HepG2 (cell line): ENCODE measurements around the gene AGRN. TPM values are rescaled to one million over a fixed set of nuclear protein-coding genes. Genes with fewer than 3 reads are reported as not detected.

Experiments
- CENPT ChIP-seq: sonication (generic); formaldehyde crosslinking; IDR thresholded peaks from 2 replicates; pipeline ENCODE4 v1.8.0; 2022; ENCODE audit warnings: low read depth, mild to moderate bottlenecking, moderate library complexity, missing genetic modification reagents
- FOXC1 ChIP-seq: sonication (generic); formaldehyde crosslinking; IDR thresholded peaks from 2 replicates; pipeline ENCODE4 v1.8.0; 2022; ENCODE audit warnings: mild to moderate bottlenecking, missing genetic modification reagents, borderline replicate concordance
- GMEB2 ChIP-seq: IDR thresholded peaks from 2 replicates; pipeline ENCODE4 v1.6.1; 2016; ENCODE audit warnings: missing biosample characterization, missing genetic modification reagents, low read depth
- HNRNPLL ChIP-seq: fragments of 200-400 bp; formaldehyde crosslinking; IDR thresholded peaks from 2 replicates; pipeline ENCODE4 v1.6.1; 2017; ENCODE audit warnings: mild to moderate bottlenecking, low read depth, low read length; ENCODE audit not compliant: poor library complexity, severe bottlenecking
- MNT ChIP-seq: fragments of 450-650 bp; IDR thresholded peaks from 2 replicates; pipeline ENCODE4 v1.6.1; 2016
- MXD4 ChIP-seq: IDR thresholded peaks from 2 replicates; pipeline ENCODE4 v1.6.1; 2016; ENCODE audit warnings: mild to moderate bottlenecking, missing biosample characterization, missing genetic modification reagents
- RBFOX2 ChIP-seq: fragments of 200-400 bp; formaldehyde crosslinking; IDR thresholded peaks from 2 replicates; pipeline ENCODE4 v1.6.1; 2017; ENCODE audit warnings: low read depth, mild to moderate bottlenecking, low read length
- SAFB2 ChIP-seq: sonication (generic); formaldehyde crosslinking; IDR thresholded peaks from 2 replicates; pipeline ENCODE4 v1.5.1; 2020; ENCODE audit warnings: missing genetic modification reagents, low read depth, mild to moderate bottlenecking, borderline replicate concordance
- SKIL ChIP-seq: sonication (generic); formaldehyde crosslinking; IDR thresholded peaks from 2 replicates; pipeline ENCODE4 v1.8.0; 2022; ENCODE audit warnings: missing genetic modification reagents, mild to moderate bottlenecking, moderate library complexity, borderline replicate concordance
- SP1 ChIP-seq, 2 experiments: fragments of 450-650 bp in 1 of 2; sonication (generic) in 1 of 2; formaldehyde crosslinking in 1 of 2; IDR thresholded peaks; 2 replicates each; pipeline versions ENCODE4 v1.4.0 to v1.6.1; 2016 to 2020; ENCODE audit warnings: missing genetic modification reagents in 1 of 2
- TAF1 ChIP-seq: sonication (generic); formaldehyde crosslinking; IDR thresholded peaks from 2 replicates; pipeline ENCODE4 v1.4.0; 2020; ENCODE audit warnings: missing genetic modification reagents
- ZBTB2 ChIP-seq: sonication (generic); formaldehyde crosslinking; IDR thresholded peaks from 2 replicates; pipeline ENCODE4 v1.8.0; 2022; ENCODE audit warnings: low read depth, missing genetic modification reagents
- ZNF543 ChIP-seq: sonication (generic); formaldehyde crosslinking; IDR thresholded peaks from 2 replicates; pipeline ENCODE4 v1.4.0; 2020; ENCODE audit warnings: mild to moderate bottlenecking, missing genetic modification reagents
- ZNF549 ChIP-seq: sonication (generic); formaldehyde crosslinking; IDR thresholded peaks from 2 replicates; pipeline ENCODE4 v1.5.0; 2020; ENCODE audit warnings: missing genetic modification reagents
- ZNF607 ChIP-seq: sonication (generic); formaldehyde crosslinking; IDR thresholded peaks from 2 replicates; pipeline ENCODE4 v1.5.1; 2020; ENCODE audit warnings: missing genetic modification reagents, mild to moderate bottlenecking, borderline replicate concordance
- ZNF687 ChIP-seq: sonication (generic); formaldehyde crosslinking; IDR thresholded peaks from 2 replicates; pipeline ENCODE4 v1.5.1; 2020; ENCODE audit warnings: mild to moderate bottlenecking, missing genetic modification reagents, moderate library complexity
- ZNF777 ChIP-seq: sonication (generic); formaldehyde crosslinking; IDR thresholded peaks from 2 replicates; pipeline ENCODE4 v1.4.0; 2020; ENCODE audit warnings: missing genetic modification reagents
- polyA plus RNA-seq, 8 experiments: library from polyadenylated mRNA; depleted of rRNA in 3 of 8; stranded (reverse) in 7 of 8; unstranded in 1 of 8; fragments of >200 nt; fragmentation: Illumina TruSeq in 4 of 8; extraction: Trizol in 4 of 8; gene quantifications; 2 replicates each; pipeline versions ENCODE4 v1.2.1 to v1.2.3, GENCODE V29; 2011 to 2016; ENCODE audit warnings: low read depth in 4 of 8, missing spikeins in 1 of 8, mixed read lengths in 1 of 8; ENCODE audit not compliant: insufficient read depth in 1 of 8
- total RNA-seq, 5 experiments: library from RNA; depleted of rRNA; stranded (reverse); fragments of >200 nt; fragmentation: Illumina TruSeq; extraction: Trizol; gene quantifications; 2 replicates each; pipeline ENCODE4 v1.2.3, GENCODE V29; 2016; ENCODE audit warnings: low read depth in 1 of 5

The AGRN gene
- total and polyA plus RNA-seq, 2 of the 13 experiments (the other 11 are each of a cell fraction or from before 2014, with no cell fraction given) = 29.8 to 65.2 TPM

- TF ChIP-seq ZNF543 (CRISPR knock-in tag) (0 out of 2 replicates have a peak, but pooled peaks have one; percentile 29), ZNF549 (CRISPR knock-in tag) (no peak), ZNF687 (CRISPR knock-in tag) (peak; percentile 64), SKIL (no peak), HNRNPLL (peak; percentile 97), FOXC1 (CRISPR knock-in tag) (0 out of 2 replicates have a peak, but pooled peaks have one; percentile 11), GMEB2 (CRISPR knock-in tag) (no peak), ZNF607 (CRISPR knock-in tag) (peak; percentile 93; the same call in 1 of the 2 replicates), MNT (no peak), SAFB2 (CRISPR knock-in tag) (peak; percentile 39; the same call in 1 of the 2 replicates), RBFOX2 (peak; percentile 89), SP1 (IDR thresholded peaks at IDR 0.05) (no peak), SP1 (CRISPR knock-in tag; IDR thresholded peaks at IDR 0.05) (peak; percentile 92), CENPT (CRISPR knock-in tag) (0 out of 2 replicates have a peak, but pooled peaks have one; percentile 24), ZNF777 (CRISPR knock-in tag) (peak; percentile 24; the same call in 1 of the 2 replicates), TAF1 (CRISPR knock-in tag) (peak; percentile 31; the same call in 1 of the 2 replicates), ZBTB2 (CRISPR knock-in tag) (no peak), MXD4 (CRISPR knock-in tag) (0 out of 2 replicates have a peak, but pooled peaks have one; percentile 69)
Observed at GRCh38 chr1:1059494-1060280, 39.8 kb downstream of the AGRN start (continued).
